Measurements from ENCODE around the gene SAMHD1.

Gene SAMHD1

GRCh38 chr20:36873498-36874189 is 77.9 kb downstream of the SAMHD1 start:
- no peaks in the 10 kb centered on the region for H3K9me3 ChIP-seq (ENCODE audit: control insufficient read depth, low read length)
- H3K36me3 ChIP-seq (ENCODE audit: control insufficient read depth, insufficient read depth, low read length) = no peaks in the 10 kb centered on the region
- WGBS, 2 experiments (ENCODE audit: insufficient coverage in 2 of 2) = 92 to 97% methylated on average over 13 of the region's 13 CpGs
- no peaks in the 10 kb centered on the region for H3K4me1 ChIP-seq (ENCODE audit: control insufficient read depth, insufficient read depth, low read length, poor library complexity, severe bottlenecking)
- no peak overlapping the region for H3K4me3 ChIP-seq (ENCODE audit: extremely low read depth, insufficient read depth, low read length, poor library complexity, severe bottlenecking)
- H3K27ac ChIP-seq (ENCODE audit: low read depth, low read length, severe bottlenecking) = no peak overlapping the region

GRCh38 chr20:36872852-36873251 is 78.7 kb downstream of the SAMHD1 start:
- Histone ChIP-seq H3K27ac (ENCODE audit: low read depth, low read length, severe bottlenecking) (no peak overlapping the region), H3K4me3 (ENCODE audit: extremely low read depth, insufficient read depth, low read length, poor library complexity, severe bottlenecking) (no peak overlapping the region), H3K9me3 (ENCODE audit: control insufficient read depth, low read length) (no peaks in the 10 kb centered on the region), H3K36me3 (ENCODE audit: control insufficient read depth, insufficient read depth, low read length) (no peaks in the 10 kb centered on the region), H3K4me1 (ENCODE audit: control insufficient read depth, insufficient read depth, low read length, poor library complexity, severe bottlenecking) (no peaks in the 10 kb centered on the region)
- WGBS, 2 experiments (ENCODE audit: insufficient coverage in 2 of 2) = 92 to 95% methylated on average over 3 to 4 of the region's 5 CpGs

DNA sequence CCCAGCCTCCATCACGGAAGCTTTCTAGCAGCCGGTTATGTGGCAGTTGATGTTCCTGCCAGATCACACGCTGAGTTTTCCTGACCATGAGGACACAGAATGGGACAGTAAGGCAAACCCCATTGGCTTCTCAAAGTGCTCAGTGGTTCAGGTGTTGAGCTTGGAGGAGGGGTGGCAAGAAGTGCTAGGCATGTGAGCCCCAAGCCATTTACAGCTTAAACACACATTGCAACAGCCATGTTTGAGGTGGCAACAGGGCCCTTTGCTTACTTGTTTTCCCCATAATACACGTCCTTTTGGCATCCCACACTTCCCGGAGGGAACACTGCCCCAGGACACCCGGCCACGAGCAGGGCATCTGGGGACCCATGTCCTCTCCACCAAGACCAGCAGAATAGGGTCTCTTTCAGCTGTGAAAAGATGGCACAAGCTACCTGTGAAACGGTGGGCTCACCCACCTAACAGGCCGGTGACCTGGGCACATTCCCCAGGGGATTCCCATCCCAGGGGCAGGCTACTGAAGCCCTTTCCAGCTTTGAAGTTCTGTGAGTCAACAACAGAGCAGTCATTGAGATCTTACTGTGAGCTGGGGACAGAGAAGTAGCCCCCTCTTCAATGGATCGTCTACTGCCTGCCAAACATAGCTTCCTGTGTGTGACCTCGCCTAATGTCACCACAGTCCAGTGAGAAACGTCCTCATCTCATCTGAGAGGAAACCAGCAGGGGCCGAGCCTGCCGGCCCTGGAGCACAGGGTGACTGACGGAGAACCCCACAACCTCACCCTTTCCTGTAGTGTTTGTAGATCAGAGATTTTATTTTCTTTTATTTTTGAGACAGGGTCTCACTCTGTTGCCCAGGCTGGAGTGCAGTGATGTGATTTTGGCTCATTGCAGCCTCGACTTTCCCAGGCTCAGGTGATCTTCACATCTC is 79.6 kb downstream of the SAMHD1 start:
- Histone ChIP-seq H3K36me3 (ENCODE audit: control insufficient read depth, insufficient read depth, low read length) (no peaks in the 10 kb centered on the region), H3K4me3 (ENCODE audit: extremely low read depth, insufficient read depth, low read length, poor library complexity, severe bottlenecking) (no peak overlapping the region), H3K27ac (ENCODE audit: low read depth, low read length, severe bottlenecking) (no peak overlapping the region), H3K9me3 (ENCODE audit: control insufficient read depth, low read length) (no peaks in the 10 kb centered on the region), H3K4me1 (ENCODE audit: control insufficient read depth, insufficient read depth, low read length, poor library complexity, severe bottlenecking) (no peaks in the 10 kb centered on the region)
- 75 to 82% methylated on average over 13 of the region's 16 CpGs for WGBS, 2 experiments (ENCODE audit: insufficient coverage in 2 of 2)

- 100% methylated on average over 3 to 4 of the region's 8 CpGs for WGBS, 2 experiments (ENCODE audit: insufficient coverage in 2 of 2)
- Histone ChIP-seq H3K9me3 (ENCODE audit: control insufficient read depth, low read length) (no peaks in the 10 kb centered on the region), H3K36me3 (ENCODE audit: control insufficient read depth, insufficient read depth, low read length) (no peaks in the 10 kb centered on the region), H3K4me1 (ENCODE audit: control insufficient read depth, insufficient read depth, low read length, poor library complexity, severe bottlenecking) (no peaks in the 10 kb centered on the region), H3K27ac (ENCODE audit: low read depth, low read length, severe bottlenecking) (no peak overlapping the region), H3K4me3 (ENCODE audit: extremely low read depth, insufficient read depth, low read length, poor library complexity, severe bottlenecking) (no peak overlapping the region)
Observed at GRCh38 chr20:36866681-36867495, 84.6 kb downstream of the SAMHD1 start.

GRCh38 chr20:36866164-36866563 is 85.3 kb downstream of the SAMHD1 start:
- peaks cover 6% of the 10 kb centered on the region for H3K36me3 ChIP-seq (ENCODE audit: control insufficient read depth, insufficient read depth, low read length)
- no peak overlapping the region for H3K27ac ChIP-seq (ENCODE audit: low read depth, low read length, severe bottlenecking)
- H3K4me1 ChIP-seq (ENCODE audit: control insufficient read depth, insufficient read depth, low read length, poor library complexity, severe bottlenecking) = peaks cover 4% of the 10 kb centered on the region
- 99% methylated on average over 6 of the region's 7 CpGs for WGBS, 2 experiments (ENCODE audit: insufficient coverage in 2 of 2)
- no peak overlapping the region for H3K4me3 ChIP-seq (ENCODE audit: extremely low read depth, insufficient read depth, low read length, poor library complexity, severe bottlenecking)
- no peaks in the 10 kb centered on the region for H3K9me3 ChIP-seq (ENCODE audit: control insufficient read depth, low read length)

GRCh38 chr20:36865861-36866149 is 85.7 kb downstream of the SAMHD1 start:
- no peak overlapping the region for H3K27ac ChIP-seq (ENCODE audit: low read depth, low read length, severe bottlenecking)
- peaks cover 4% of the 10 kb centered on the region for H3K4me1 ChIP-seq (ENCODE audit: control insufficient read depth, insufficient read depth, low read length, poor library complexity, severe bottlenecking)
- H3K36me3 ChIP-seq (ENCODE audit: control insufficient read depth, insufficient read depth, low read length) = peaks cover 8% of the 10 kb centered on the region
- H3K9me3 ChIP-seq (ENCODE audit: control insufficient read depth, low read length) = no peaks in the 10 kb centered on the region
- H3K4me3 ChIP-seq (ENCODE audit: extremely low read depth, insufficient read depth, low read length, poor library complexity, severe bottlenecking) = no peak overlapping the region

DNA sequence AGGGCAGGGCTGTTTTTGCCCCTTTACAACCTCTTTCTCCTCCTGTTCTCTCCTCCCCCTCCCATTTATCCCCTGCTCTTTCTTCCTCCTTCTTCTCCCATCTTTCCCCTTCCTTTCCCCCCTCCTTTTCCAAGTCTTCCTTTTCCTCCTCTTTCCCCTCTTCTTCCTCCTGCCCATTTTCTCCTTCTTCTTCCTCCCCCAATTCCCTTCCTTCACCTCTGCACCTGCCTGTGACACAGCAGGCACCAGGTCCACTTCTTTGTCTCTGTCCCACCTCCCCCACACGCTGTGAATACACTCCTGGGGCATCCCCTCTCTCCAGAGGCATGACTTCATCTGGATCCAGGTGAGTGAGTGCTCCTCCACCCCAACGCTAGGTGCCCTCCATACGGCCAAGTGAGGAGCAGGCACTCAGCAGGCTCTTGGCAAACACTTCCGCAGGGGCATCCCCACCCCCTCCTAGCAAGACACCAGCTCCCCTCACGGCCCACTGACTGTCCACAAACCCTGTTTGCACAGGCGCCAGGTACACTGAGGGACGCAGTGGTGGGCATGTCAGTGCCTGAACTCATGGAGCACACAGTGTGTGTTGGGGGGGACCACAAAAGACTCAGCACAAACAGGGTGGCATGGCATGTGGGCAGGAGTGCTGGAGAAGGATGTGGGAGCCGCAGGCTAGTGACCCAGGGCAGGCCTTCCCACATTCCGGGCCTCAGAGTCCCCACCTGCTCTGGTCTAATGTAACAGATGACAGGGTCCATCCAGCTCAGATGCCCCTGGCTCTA is 86.2 kb downstream of the SAMHD1 start:
- H3K9me3 ChIP-seq (ENCODE audit: control insufficient read depth, low read length) = no peaks in the 10 kb centered on the region
- H3K36me3 ChIP-seq (ENCODE audit: control insufficient read depth, insufficient read depth, low read length) = peaks cover 13% of the 10 kb centered on the region
- WGBS, 2 experiments (ENCODE audit: insufficient coverage in 2 of 2) = 78 to 82% methylated on average over 7 to 8 of the region's 9 CpGs
- no peak overlapping the region for H3K27ac ChIP-seq (ENCODE audit: low read depth, low read length, severe bottlenecking)
- H3K4me3 ChIP-seq (ENCODE audit: extremely low read depth, insufficient read depth, low read length, poor library complexity, severe bottlenecking) = no peak overlapping the region
- peaks cover 10% of the 10 kb centered on the region for H3K4me1 ChIP-seq (ENCODE audit: control insufficient read depth, insufficient read depth, low read length, poor library complexity, severe bottlenecking)

DNA sequence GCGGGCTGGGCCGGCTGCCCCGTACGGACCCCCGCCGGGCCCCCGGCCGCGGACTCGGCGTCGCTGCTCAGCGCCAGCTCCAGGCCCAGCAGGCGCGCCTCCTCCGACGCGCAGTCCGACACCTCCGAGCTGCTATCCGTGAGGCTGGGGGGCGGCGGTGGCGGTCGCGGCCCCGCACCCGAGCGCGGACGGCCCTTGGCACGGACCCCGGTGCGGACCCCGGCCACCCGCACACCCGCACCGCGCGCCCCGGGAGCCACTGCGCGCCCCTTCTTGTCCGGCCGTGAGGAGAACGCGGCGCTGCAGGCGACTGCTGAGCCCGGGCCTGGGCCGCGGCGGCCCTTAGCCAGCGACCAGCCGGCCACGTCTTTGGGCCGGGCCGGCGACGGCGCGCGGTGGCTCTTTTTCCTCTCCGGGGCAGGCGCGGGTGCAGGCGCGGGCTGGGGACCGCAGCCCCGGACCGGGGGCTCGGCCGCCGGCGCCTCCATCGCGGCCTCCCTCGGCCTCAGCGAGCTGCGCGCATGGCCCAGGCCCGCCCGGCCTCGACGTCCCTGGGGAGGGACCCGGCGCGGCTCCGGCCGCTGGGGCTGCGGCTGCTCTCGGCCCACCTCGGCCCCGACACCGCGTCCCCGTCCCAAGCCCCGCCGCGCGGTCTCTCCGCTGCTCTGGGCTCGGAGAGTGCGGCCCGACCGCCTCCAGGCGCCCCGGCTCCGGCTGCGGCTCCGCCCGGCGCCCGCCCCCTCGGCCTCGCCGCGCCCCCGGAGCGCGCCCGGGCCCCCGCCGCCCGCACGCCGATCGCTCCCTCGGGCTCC is 88.4 kb downstream of the SAMHD1 start:
- no peaks in the 10 kb centered on the region for H3K9me3 ChIP-seq (ENCODE audit: control insufficient read depth, low read length)
- H3K27ac ChIP-seq (ENCODE audit: low read depth, low read length, severe bottlenecking) = no peak overlapping the region
- H3K4me1 ChIP-seq (ENCODE audit: control insufficient read depth, insufficient read depth, low read length, poor library complexity, severe bottlenecking) = peaks cover 27% of the 10 kb centered on the region
- H3K36me3 ChIP-seq (ENCODE audit: control insufficient read depth, insufficient read depth, low read length) = peaks cover 30% of the 10 kb centered on the region
- WGBS, 2 experiments (ENCODE audit: insufficient coverage in 2 of 2) = 0 to 1% methylated on average over 102 to 107 of the region's 129 CpGs
- H3K4me3 ChIP-seq (ENCODE audit: extremely low read depth, insufficient read depth, low read length, poor library complexity, severe bottlenecking) = peak overlapping the region; percentile 69

DNA sequence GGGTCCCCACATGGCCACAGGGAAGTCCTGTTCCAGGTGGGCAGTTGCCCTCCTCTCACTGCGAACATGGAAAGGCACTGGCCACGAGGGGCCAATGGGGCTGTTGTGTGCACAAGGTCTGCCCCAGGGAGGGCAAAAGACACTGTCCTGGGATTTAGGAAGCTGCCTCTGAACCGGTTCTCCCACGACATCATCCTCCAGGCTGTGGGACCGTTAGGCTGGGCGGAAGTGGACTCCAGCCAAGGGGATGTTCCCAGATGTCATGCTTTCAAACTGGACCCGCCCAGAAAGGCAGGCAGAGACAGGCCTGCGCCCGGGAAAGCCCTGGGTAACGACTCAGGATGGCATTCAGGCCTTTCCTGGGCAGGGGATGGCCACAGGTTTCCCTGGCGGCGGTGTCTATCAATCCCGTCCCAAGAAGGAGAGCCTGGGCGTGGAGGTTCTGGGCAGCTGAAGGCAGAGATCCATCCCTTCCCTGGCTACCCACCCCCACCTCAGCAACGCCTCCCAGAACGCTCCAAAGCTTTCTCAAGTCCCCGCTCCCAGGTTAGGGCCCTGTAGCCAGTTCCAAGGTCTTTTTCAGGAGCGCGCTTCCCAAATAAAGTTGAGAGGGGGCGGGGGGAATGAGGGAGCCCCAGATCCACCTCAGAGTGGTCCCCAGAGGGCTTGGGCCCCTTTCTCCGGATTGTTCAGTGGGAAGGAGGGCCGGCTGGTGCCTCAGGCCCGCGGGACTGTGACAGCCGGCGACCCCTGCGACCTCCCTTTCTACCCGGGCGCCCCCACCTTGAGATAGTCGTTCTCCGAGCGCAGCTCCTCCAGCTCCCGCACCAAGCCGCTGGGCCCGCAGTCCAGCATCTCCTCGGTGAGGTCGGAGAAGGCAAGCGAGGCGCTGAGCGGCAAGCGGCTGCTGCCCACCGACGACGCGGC is 89.4 kb downstream of the SAMHD1 start:
- no peaks in the 10 kb centered on the region for H3K9me3 ChIP-seq (ENCODE audit: control insufficient read depth, low read length)
- H3K36me3 ChIP-seq (ENCODE audit: control insufficient read depth, insufficient read depth, low read length) = peaks cover 38% of the 10 kb centered on the region
- WGBS, 2 experiments (ENCODE audit: insufficient coverage in 2 of 2) = 8 to 12% methylated on average over 32 to 40 of the region's 45 CpGs
- H3K27ac ChIP-seq (ENCODE audit: low read depth, low read length, severe bottlenecking) = peak overlapping the region; percentile 29
- peaks cover 36% of the 10 kb centered on the region for H3K4me1 ChIP-seq (ENCODE audit: control insufficient read depth, insufficient read depth, low read length, poor library complexity, severe bottlenecking)
- H3K4me3 ChIP-seq (ENCODE audit: extremely low read depth, insufficient read depth, low read length, poor library complexity, severe bottlenecking) = peak overlapping the region; percentile 69
